GM15510 (cell line): Measurements from ENCODE around the gene KCNQ1.

Experiments
- POLR2A ChIP-seq: IDR thresholded peaks from 3 replicates; pipeline ENCODE4 v1.6.1; 2011; ENCODE audit warnings: borderline replicate concordance; ENCODE audit not compliant: insufficient read length; ENCODE audit errors: extremely low read depth

KCNQ1 gene

DNA sequence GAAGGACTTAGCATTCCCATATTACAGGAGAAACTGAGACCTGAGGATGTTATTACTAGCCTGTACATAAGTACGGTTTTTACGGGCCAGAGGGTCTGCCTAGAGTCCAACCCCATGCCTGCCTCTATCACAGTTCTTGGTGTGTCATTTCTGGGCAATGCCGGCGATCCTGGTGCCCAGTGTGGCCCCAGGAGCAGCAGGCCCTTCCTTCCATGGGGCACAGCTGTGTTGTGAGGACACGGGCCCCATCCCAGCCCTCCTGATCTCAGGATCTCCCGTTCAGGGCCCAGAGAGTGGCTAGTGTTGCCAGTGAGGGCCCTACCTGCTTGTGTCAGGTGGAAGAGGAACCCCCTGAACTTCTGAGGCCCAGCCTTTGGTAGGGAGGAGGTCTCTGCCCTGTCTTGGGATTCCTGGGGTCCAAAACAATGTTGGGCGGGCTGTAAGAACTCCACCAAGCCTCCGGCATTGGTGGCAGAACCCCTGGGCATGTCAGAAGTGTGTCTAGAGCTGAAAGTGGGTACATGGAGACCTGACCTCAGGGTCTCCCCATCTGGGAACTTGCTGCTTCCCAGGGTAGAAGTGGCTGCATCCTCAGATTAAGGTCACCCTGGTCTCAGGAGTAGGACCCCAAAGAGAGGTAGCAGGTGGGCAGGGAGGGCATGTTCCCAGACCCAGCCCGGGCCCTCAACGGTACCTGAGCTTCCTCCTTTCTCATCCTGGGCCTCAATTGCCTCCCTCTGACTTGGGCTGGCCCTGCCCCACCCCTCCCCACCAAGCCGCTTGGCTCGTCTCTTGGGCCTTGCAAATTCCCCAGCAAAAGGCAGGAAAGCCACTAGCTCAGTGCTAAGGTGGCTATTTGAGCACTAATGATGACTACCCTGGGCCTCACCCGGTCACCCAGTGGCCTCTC is 329.6 kb downstream of the KCNQ1 start:
- no peak for TF ChIP-seq POLR2A

DNA sequence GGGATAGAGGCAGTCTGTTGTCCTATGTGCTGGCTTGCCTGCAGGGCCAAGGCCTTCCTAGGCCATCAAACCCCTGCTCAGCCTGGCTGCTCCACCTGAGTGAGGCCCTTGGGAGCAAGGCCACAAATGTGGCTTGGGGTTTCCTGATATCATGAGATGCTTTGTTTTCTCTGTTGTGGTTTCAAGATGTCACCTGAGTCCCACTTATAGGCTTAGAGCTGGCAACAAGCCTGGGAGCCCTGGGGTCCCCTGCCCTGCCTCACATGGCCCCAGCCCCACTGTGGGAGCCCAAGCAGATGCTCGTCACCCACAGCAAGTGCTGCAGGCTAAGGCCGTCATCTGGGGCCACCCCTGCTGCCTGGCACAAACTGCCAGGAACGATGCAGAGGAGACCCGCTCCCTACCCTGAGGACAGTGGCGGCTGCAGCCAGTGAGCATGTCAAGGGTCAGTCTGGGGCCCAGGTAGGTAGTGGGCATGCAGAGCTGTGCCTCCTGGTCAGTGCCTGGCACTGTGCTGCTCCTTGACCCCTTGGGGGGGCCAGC is 330.3 kb downstream of the KCNQ1 start:
- TF ChIP-seq POLR2A, result no peak

- TF ChIP-seq POLR2A, result no peak
Observed at GRCh38 chr11:2775626-2776350, 331.0 kb downstream of the KCNQ1 start.

GRCh38 chr11:2776351-2777061 is 331.7 kb downstream of the KCNQ1 start:
- no peak for TF ChIP-seq POLR2A

- TF ChIP-seq POLR2A, result no peak
Observed at GRCh38 chr11:2777386-2777785, 332.6 kb downstream of the KCNQ1 start.

GRCh38 chr11:2777871-2778629 is 333.2 kb downstream of the KCNQ1 start:
- no peak for TF ChIP-seq POLR2A

- TF ChIP-seq POLR2A, result no peak
Observed at GRCh38 chr11:2778630-2779498, 334.1 kb downstream of the KCNQ1 start.

DNA sequence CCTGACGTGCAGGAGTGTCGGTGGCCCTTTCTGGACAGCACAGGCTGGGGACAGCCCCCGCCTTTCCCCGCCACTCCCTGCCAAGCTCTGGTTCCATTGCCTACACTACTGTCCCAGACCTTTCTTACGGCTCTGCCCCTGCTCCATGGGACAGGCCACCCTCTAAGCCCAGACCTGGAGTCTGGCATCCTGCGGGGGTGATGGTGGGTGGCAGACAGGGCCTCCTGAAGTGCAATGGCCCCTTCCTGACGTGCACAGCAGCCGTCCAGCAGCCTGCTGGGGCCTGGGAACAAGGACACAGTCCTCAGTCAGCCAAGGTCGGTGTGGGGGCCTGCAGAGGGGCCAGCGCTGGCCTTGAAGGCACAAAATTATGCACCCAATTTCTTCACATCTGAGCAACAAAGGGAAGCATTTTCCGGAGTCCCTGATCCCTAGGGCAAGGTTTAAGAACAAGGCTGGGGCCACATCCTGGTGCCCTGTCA is 334.7 kb downstream of the KCNQ1 start:
- TF ChIP-seq POLR2A, result no peak

DNA sequence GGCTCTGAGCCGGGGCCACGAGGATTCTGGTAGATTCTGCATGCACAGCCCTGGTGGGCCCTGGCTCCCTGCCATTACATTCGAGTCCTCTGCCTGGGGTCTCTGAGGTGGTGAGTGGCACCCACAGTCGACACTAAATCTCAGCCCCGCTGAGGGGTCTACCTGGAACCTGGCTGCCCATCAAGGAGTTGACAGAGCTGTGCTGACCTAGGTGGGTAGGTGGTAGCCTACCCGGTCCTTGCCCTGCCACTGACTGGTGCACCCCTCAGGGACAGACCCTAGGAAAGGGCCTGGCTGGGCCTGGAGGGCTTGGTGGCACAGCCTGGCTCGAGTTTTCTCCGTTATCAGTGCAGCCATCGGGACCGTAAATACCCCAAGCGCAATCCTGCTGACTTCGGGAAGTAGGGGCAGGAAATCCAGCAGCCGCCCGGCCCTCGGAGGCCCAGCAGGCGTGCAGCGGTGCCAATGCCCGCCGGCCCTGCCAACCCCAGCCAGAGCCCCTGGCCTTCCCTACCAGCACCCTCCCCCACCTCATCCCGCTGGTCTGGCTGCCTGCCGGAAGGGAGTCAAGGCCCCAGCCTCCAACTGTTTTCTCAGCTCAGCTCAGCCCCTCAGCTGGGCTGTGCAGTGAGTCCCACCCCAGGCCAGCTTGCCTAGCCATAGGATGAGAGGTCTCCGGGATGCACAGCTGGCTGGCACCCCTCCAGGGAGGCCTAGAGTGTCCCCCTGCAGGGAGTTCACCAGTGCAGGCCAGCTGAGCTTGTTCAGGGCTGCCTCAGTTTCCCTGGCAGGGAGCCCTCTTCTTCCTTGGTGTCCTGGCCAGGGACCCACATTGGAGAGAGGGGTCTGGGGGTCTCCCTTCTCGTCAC is 335.4 kb downstream of the KCNQ1 start:
- TF ChIP-seq POLR2A, result no peak

DNA sequence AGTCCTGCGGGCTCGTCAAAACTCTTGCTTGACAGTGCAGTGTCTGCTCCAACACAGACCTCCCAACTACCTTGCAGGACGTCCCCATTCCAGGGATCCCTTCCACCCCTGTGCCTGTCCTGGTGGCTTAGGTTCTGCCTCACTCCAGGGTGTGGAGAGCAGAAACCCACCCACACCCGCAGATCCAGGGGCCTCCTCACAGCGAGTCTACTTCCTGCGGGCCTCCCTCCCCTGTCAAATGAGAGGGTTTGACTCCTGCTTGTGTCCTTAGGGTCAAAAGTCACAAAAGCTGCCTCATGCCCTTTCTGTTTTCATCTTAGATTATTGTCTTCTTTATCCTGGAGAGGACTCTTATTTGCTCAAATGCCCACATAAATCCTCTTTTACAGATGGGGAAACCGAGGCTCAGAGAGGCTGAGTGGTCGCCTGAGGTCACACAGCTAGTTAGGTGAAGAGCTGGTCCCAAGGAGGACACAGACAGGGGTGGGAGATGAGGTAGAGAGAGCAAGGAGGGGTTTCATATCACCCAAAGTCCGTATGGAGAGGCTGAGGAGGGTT is 336.1 kb downstream of the KCNQ1 start:
- TF ChIP-seq POLR2A, result no peak

DNA sequence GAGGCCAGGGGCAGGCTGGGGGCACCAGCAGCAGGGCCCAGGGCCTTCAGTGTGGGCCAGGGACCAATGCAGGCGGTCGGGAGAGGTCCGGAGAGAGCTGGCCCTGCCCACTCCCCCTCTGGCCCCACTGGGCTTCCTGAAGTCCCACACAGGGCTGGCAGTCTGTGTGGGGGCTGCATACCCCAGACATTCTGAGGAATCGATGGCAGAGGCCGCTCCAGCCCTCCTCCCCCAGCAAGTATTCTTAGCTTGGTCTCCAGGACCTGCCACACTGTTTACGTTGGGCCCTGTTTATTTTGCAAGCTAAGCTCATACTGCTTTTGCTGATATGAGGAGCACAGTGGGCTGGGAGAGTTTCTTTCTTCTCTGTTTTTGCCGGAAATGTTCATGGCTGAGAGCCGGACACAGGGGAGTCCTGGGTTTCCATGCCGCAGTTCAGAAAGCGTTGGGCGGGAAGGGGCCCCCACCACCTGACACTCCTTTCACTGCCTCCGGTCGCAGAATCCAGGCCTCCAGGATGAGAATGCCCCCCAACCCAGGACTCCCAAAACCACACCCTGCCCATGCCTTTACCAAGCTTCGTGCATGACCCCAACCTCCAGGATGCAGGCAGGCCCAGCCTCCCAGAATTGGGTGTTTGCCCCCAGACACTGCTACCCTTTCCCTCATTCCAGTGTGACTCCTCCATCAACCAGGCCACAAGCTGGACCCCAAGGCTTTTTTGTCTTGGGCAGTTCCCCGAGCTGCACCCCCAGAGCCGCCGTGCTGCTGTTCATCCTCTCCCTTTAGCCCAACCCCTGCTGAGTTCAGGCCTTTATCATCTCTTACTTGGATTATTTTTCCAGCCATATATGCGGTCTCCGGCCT is 336.8 kb downstream of the KCNQ1 start:
- no peak for TF ChIP-seq POLR2A
